Measurements from ENCODE around the gene FAM181B. TPM values are rescaled to one million over a fixed set of nuclear protein-coding genes. Genes with fewer than 3 reads are reported as not detected.
"Not testable (repeated sequence)": the region's sequence is repeated elsewhere in the genome, so short reads cannot be mapped to it uniquely, and the experiment has no call there.

Gene FAM181B
- total RNA-seq, 1 donor from 2014 or later, result 0.13 TPM

- DNase-seq (no peak), ATAC-seq (ENCODE audit: poor library complexity) (no peak)
- intact Hi-C loops (cut with DNase I), result no loop called here
These were observed 34.9 kb downstream of the FAM181B start for GRCh38 chr11:82698576-82699352.

GRCh38 chr11:82692981-82693380 lies 40.7 kb downstream of the FAM181B start:
- ATAC-seq (ENCODE audit: poor library complexity) (no peak), DNase-seq (no peak)
- intact Hi-C loops (cut with DNase I), result no loop called here

- intact Hi-C loops (cut with DNase I); DNase-seq; ATAC-seq (ENCODE audit: poor library complexity): not testable (repeated sequence)
These were observed 44.3 kb downstream of the FAM181B start for GRCh38 chr11:82689347-82689746.

GRCh38 chr11:82686211-82686610 lies 47.5 kb downstream of the FAM181B start:
- no peak for ATAC-seq (ENCODE audit: poor library complexity)
- no peak for DNase-seq
- intact Hi-C loops (cut with DNase I), result no loop called here

- ATAC-seq (ENCODE audit: poor library complexity), result no peak
- no peak for DNase-seq
- intact Hi-C loops (cut with DNase I), result no loop called here
These were observed 50.6 kb downstream of the FAM181B start for GRCh38 chr11:82683029-82683428.

GRCh38 chr11:82682003-82682751 lies 51.5 kb downstream of the FAM181B start:
- intact Hi-C loops (cut with DNase I), result no loop called here
- no peak for DNase-seq
- ATAC-seq (ENCODE audit: poor library complexity), result peak; percentile 85

GRCh38 chr11:82680252-82680651 lies 53.4 kb downstream of the FAM181B start:
- DNase-seq (no peak), ATAC-seq (ENCODE audit: poor library complexity) (no peak)
- intact Hi-C loops (cut with DNase I), result no loop called here

Other genes with a start within 250 kb of the FAM181B start
- gene PRCP, start 166.6 kb upstream of the FAM181B start, total RNA-seq, result 37.2 TPM
- gene DDIAS, start 167.9 kb upstream of the FAM181B start, total RNA-seq, result 0.89 TPM

Data from Right ventricle myocardium superior (tissue), 1 donor.